Measurements from ENCODE around the gene PCNX2. TPM values are rescaled to one million over a fixed set of nuclear protein-coding genes. Genes with fewer than 3 reads are reported as not detected.
"Not testable (repeated sequence)": the region's sequence is repeated elsewhere in the genome, so short reads cannot be mapped to it uniquely, and the experiment has no call there.

Gene PCNX2
- total and polyA plus RNA-seq, 2 donors (not counting 1 experiment from before 2014, with no cell fraction given) = 17.6 to 34.7 TPM

- Mint-ChIP-seq H3K9me3 (ENCODE audit: insufficient read depth) (no peaks in the 10 kb centered on the region), H3K27me3 (no peaks in the 10 kb centered on the region), H3K4me3 (no peak overlapping the region), H3K4me1 (no peaks in the 10 kb centered on the region), H3K27ac (no peak overlapping the region)
- no peak overlapping the region for H2AFZ ChIP-seq (ENCODE audit: insufficient read depth, low read depth, low read length, poor library complexity, severe bottlenecking)
- no peak overlapping the region for H3K27ac ChIP-seq (ENCODE audit: low read length in 2 of 2)
- ChIA-PET POLR2A (no interaction called here), CTCF (no interaction called here)
- H4K20me1 ChIP-seq (ENCODE audit: control insufficient read depth, insufficient read depth, low read length, poor library complexity, severe bottlenecking) = no peaks in the 10 kb centered on the region
- intact Hi-C loops (cut with micrococcal nuclease) = no loop called here
- 100% methylated on average over 2 of the region's 5 CpGs for WGBS (ENCODE audit: insufficient coverage)
- ATAC-seq (ENCODE audit: low read depth) (no peak), DNase-seq (no peak)
- H3K4me3 ChIP-seq (ENCODE audit: control extremely low read depth in 1 of 5, extremely low read depth in 1 of 5, insufficient read depth in 1 of 5, low read depth in 2 of 5, low read length in 4 of 5) = no peak overlapping the region
- H3K36me3 ChIP-seq (replicated peaks in 1 of 2; ENCODE audit: control extremely low read depth in 1 of 2, control insufficient read depth in 1 of 2, extremely low read depth in 1 of 2, insufficient read depth in 2 of 2, low read length in 1 of 2) = no peaks in the 10 kb centered on the region
- H3K4me1 ChIP-seq (ENCODE audit: control insufficient read depth in 2 of 2, insufficient read depth in 2 of 2, low read length in 2 of 2) = no peaks in the 10 kb centered on the region
- H3K79me2 ChIP-seq (ENCODE audit: control insufficient read depth, insufficient read depth, low read length) = no peaks in the 10 kb centered on the region
- no peak overlapping the region for H3K9ac ChIP-seq (ENCODE audit: low read length)
- TF ChIP-seq EZH2 (IDR thresholded peaks at IDR 0.05; ENCODE audit: borderline replicate concordance, insufficient read depth, low read depth, low read length, poor library complexity, severe bottlenecking) = no peak
- TF ChIP-seq CTCF (IDR thresholded peaks at IDR 0.05) = no peak
- H3K4me2 ChIP-seq (replicated peaks; ENCODE audit: low read depth, low read length, poor library complexity, severe bottlenecking) = no peak overlapping the region
- H3K27me3 ChIP-seq (replicated peaks in 1 of 4; ENCODE audit: control extremely low read depth in 1 of 4, control insufficient read depth in 3 of 4, insufficient read depth in 4 of 4, low read length in 3 of 4) = no peaks in the 10 kb centered on the region
- H3K9me3 ChIP-seq (ENCODE audit: control extremely low read depth in 1 of 3, control insufficient read depth in 2 of 3, insufficient read depth in 1 of 3, low read length in 2 of 3) = no peaks in the 10 kb centered on the region
Measured at GRCh38 chr1:233005156-233005555, 290.4 kb downstream of the PCNX2 start.

- Histone ChIP-seq H3K4me3 (ENCODE audit: control extremely low read depth in 1 of 5, extremely low read depth in 1 of 5, insufficient read depth in 1 of 5, low read depth in 2 of 5, low read length in 4 of 5) (no peak overlapping the region), H3K9me3 (ENCODE audit: control extremely low read depth in 1 of 3, control insufficient read depth in 2 of 3, insufficient read depth in 1 of 3, low read length in 2 of 3) (no peaks in the 10 kb centered on the region), H3K27me3 (replicated peaks in 1 of 4; ENCODE audit: control extremely low read depth in 1 of 4, control insufficient read depth in 3 of 4, insufficient read depth in 4 of 4, low read length in 3 of 4) (no peaks in the 10 kb centered on the region), H3K79me2 (ENCODE audit: control insufficient read depth, insufficient read depth, low read length) (no peaks in the 10 kb centered on the region), H3K4me1 (ENCODE audit: control insufficient read depth in 2 of 2, insufficient read depth in 2 of 2, low read length in 2 of 2) (no peaks in the 10 kb centered on the region), H3K4me2 (replicated peaks; ENCODE audit: low read depth, low read length, poor library complexity, severe bottlenecking) (no peak overlapping the region), H3K36me3 (replicated peaks in 1 of 2; ENCODE audit: control extremely low read depth in 1 of 2, control insufficient read depth in 1 of 2, extremely low read depth in 1 of 2, insufficient read depth in 2 of 2, low read length in 1 of 2) (no peaks in the 10 kb centered on the region), H3K9ac (ENCODE audit: low read length) (no peak overlapping the region), H4K20me1 (ENCODE audit: control insufficient read depth, insufficient read depth, low read length, poor library complexity, severe bottlenecking) (no peaks in the 10 kb centered on the region), H3K27ac (ENCODE audit: low read length in 2 of 2) (no peak overlapping the region), H2AFZ (ENCODE audit: insufficient read depth, low read depth, low read length, poor library complexity, severe bottlenecking) (no peak overlapping the region)
- H3K4me3 Mint-ChIP-seq = no peak overlapping the region
- H3K4me1 Mint-ChIP-seq = no peaks in the 10 kb centered on the region
- intact Hi-C loops (cut with micrococcal nuclease) = no loop called here
- no peak for ATAC-seq (ENCODE audit: low read depth)
- 100% methylated on average over 6 of the region's 9 CpGs for WGBS (ENCODE audit: insufficient coverage)
- POLR2A ChIA-PET = no interaction called here
- no peak overlapping the region for H3K27ac Mint-ChIP-seq
- H3K27me3 Mint-ChIP-seq = no peaks in the 10 kb centered on the region
- no peak for DNase-seq
- H3K9me3 Mint-ChIP-seq (ENCODE audit: insufficient read depth) = no peaks in the 10 kb centered on the region
- TF ChIP-seq EZH2 (IDR thresholded peaks at IDR 0.05; ENCODE audit: borderline replicate concordance, insufficient read depth, low read depth, low read length, poor library complexity, severe bottlenecking) (no peak), CTCF (IDR thresholded peaks at IDR 0.05) (no peak)
- CTCF ChIA-PET = no interaction called here
Measured at GRCh38 chr1:233004451-233004850, 291.1 kb downstream of the PCNX2 start.

GRCh38 chr1:233003638-233004037, 291.9 kb downstream of the PCNX2 start:
- H3K9me3 Mint-ChIP-seq (ENCODE audit: insufficient read depth); H3K27ac Mint-ChIP-seq; H3K9ac ChIP-seq (ENCODE audit: low read length); H3K4me1 ChIP-seq (ENCODE audit: control insufficient read depth in 2 of 2, insufficient read depth in 2 of 2, low read length in 2 of 2); H3K4me1 Mint-ChIP-seq; H3K9me3 ChIP-seq (ENCODE audit: control extremely low read depth in 1 of 3, control insufficient read depth in 2 of 3, insufficient read depth in 1 of 3, low read length in 2 of 3); POLR2A ChIA-PET; H3K4me2 ChIP-seq (replicated peaks; ENCODE audit: low read depth, low read length, poor library complexity, severe bottlenecking); ATAC-seq (ENCODE audit: low read depth); CTCF ChIA-PET; H3K27me3 ChIP-seq (replicated peaks in 1 of 4; ENCODE audit: control extremely low read depth in 1 of 4, control insufficient read depth in 3 of 4, insufficient read depth in 4 of 4, low read length in 3 of 4); H3K27ac ChIP-seq (ENCODE audit: low read length in 2 of 2); H3K4me3 Mint-ChIP-seq; H3K27me3 Mint-ChIP-seq; H2AFZ ChIP-seq (ENCODE audit: insufficient read depth, low read depth, low read length, poor library complexity, severe bottlenecking); H3K36me3 ChIP-seq (replicated peaks in 1 of 2; ENCODE audit: control extremely low read depth in 1 of 2, control insufficient read depth in 1 of 2, extremely low read depth in 1 of 2, insufficient read depth in 2 of 2, low read length in 1 of 2); H3K4me3 ChIP-seq (ENCODE audit: control extremely low read depth in 1 of 5, extremely low read depth in 1 of 5, insufficient read depth in 1 of 5, low read depth in 2 of 5, low read length in 4 of 5); DNase-seq; intact Hi-C loops (cut with micrococcal nuclease); H3K79me2 ChIP-seq (ENCODE audit: control insufficient read depth, insufficient read depth, low read length); H4K20me1 ChIP-seq (ENCODE audit: control insufficient read depth, insufficient read depth, low read length, poor library complexity, severe bottlenecking): not testable (repeated sequence)
- 100% methylated on average over 1 of the region's 5 CpGs for WGBS (ENCODE audit: insufficient coverage)

Data from B cell (primary cell).